RWPE2 (cell line): ENCODE results near the gene HOXD9.

ENCODE experiments used
- ATAC-seq: fragments of 200-7000 bp; cut with Tn5 transposase; 3 replicates; pipeline ENCODE4 v1.9.1; 2021; ENCODE audit warnings: low read depth
- DNase-seq: peaks from one replicate; pipeline ENCODE4 v3.0.0-alpha.2; 2020; ENCODE audit warnings: low spot score
- H3K27ac ChIP-seq: fragments of 450-650 bp; 2 replicates; pipeline ENCODE4 v1.5.1; 2017; ENCODE audit warnings: mild to moderate bottlenecking; ENCODE audit not compliant: poor library complexity, severe bottlenecking
- H3K27me3 ChIP-seq: fragments of 250-450 bp; sonication (Bioruptor Pico); 2 replicates; pipeline ENCODE4 v1.5.1; 2021; ENCODE audit warnings: mild to moderate bottlenecking, moderate library complexity; ENCODE audit not compliant: insufficient read depth, poor library complexity, severe bottlenecking
- H3K36me3 ChIP-seq: fragments of 250-450 bp; sonication (Bioruptor Pico); 2 replicates; pipeline ENCODE4 v1.5.1; 2020; ENCODE audit warnings: low read depth, mild to moderate bottlenecking, moderate library complexity
- H3K4me1 ChIP-seq: fragments of 250-450 bp; sonication (Bioruptor Pico); 2 replicates; pipeline ENCODE4 v1.5.1; 2021; ENCODE audit warnings: mild to moderate bottlenecking, moderate library complexity; ENCODE audit not compliant: insufficient read depth, poor library complexity, severe bottlenecking
- H3K4me3 ChIP-seq: fragments of 250-450 bp; sonication (Bioruptor Pico); 2 replicates; pipeline ENCODE4 v1.5.1; 2021; ENCODE audit warnings: mild to moderate bottlenecking, moderate library complexity; ENCODE audit not compliant: severe bottlenecking
- H3K9me3 ChIP-seq: fragments of 250-450 bp; sonication (Bioruptor Pico); 2 replicates; pipeline ENCODE4 v1.5.1; 2021; ENCODE audit warnings: mild to moderate bottlenecking, moderate library complexity; ENCODE audit not compliant: severe bottlenecking
- CTCF ChIP-seq: fragments of 450-650 bp; IDR thresholded peaks from one replicate; pipeline ENCODE4 v1.5.1; 2017; ENCODE audit warnings: mild to moderate bottlenecking, moderate library complexity; ENCODE audit not compliant: poor library complexity, severe bottlenecking

HOXD9 gene

GRCh38 chr2:176123411-176124109, 1.0 kb downstream of the HOXD9 start:
- H3K4me1 ChIP-seq: peaks cover 5% of the 10 kb centered on the region
- H3K4me3 ChIP-seq: no peak overlapping the region
- ATAC-seq: no peak
- H3K27me3 ChIP-seq: no peaks in the 10 kb centered on the region
- no peak for DNase-seq
- H3K36me3 ChIP-seq: peaks cover 17% of the 10 kb centered on the region
- H3K9me3 ChIP-seq: no peaks in the 10 kb centered on the region
- H3K27ac ChIP-seq: no peak overlapping the region
- no peak for TF ChIP-seq CTCF

- no peaks in the 10 kb centered on the region for H3K9me3 ChIP-seq
- no peak overlapping the region for H3K4me3 ChIP-seq
- H3K36me3 ChIP-seq: peaks cover 11% of the 10 kb centered on the region
- no peak overlapping the region for H3K27ac ChIP-seq
- no peak for ATAC-seq
- TF ChIP-seq CTCF: no peak
- H3K4me1 ChIP-seq: peaks cover 5% of the 10 kb centered on the region
- no peak for DNase-seq
- no peaks in the 10 kb centered on the region for H3K27me3 ChIP-seq
Measured at GRCh38 chr2:176124110-176124946, 1.8 kb downstream of the HOXD9 start.

- peaks cover 8% of the 10 kb centered on the region for H3K36me3 ChIP-seq
- ATAC-seq (no peak), DNase-seq (no peak)
- no peak for TF ChIP-seq CTCF
- no peak overlapping the region for H3K27ac ChIP-seq
- peaks cover 5% of the 10 kb centered on the region for H3K4me1 ChIP-seq
- no peak overlapping the region for H3K4me3 ChIP-seq
- no peaks in the 10 kb centered on the region for H3K27me3 ChIP-seq
- no peaks in the 10 kb centered on the region for H3K9me3 ChIP-seq
Measured at GRCh38 chr2:176124947-176125771, 2.6 kb downstream of the HOXD9 start.

GRCh38 chr2:176125772-176126054, 3.2 kb downstream of the HOXD9 start:
- no peak for DNase-seq
- no peaks in the 10 kb centered on the region for H3K9me3 ChIP-seq
- H3K27ac ChIP-seq: no peak overlapping the region
- no peak overlapping the region for H3K4me3 ChIP-seq
- H3K4me1 ChIP-seq: peaks cover 5% of the 10 kb centered on the region
- TF ChIP-seq CTCF: no peak
- peaks cover 8% of the 10 kb centered on the region for H3K36me3 ChIP-seq
- H3K27me3 ChIP-seq: no peaks in the 10 kb centered on the region
- no peak for ATAC-seq
